Measurements from ENCODE around the gene MAP4. TPM values are rescaled to one million over a fixed set of nuclear protein-coding genes. Genes with fewer than 3 reads are reported as not detected.

Gene MAP4
- total RNA-seq, 6 donors from 2014 or later, result 106 to 199 (median 148) TPM

- 86 to 94% methylated on average over 5 of the region's 5 CpGs for WGBS, 2 donors
- no peaks in the 10 kb centered on the region for H3K4me1 ChIP-seq
- TF ChIP-seq POLR2A (IDR thresholded peaks at IDR 0.05) (no peak), POLR2AphosphoS5 (IDR thresholded peaks at IDR 0.05) (no peak), EP300 (IDR thresholded peaks at IDR 0.05) (no peak), CTCF (IDR thresholded peaks at IDR 0.05) (no peak)
Measured at GRCh38 chr3:47932421-47932820, 83.8 kb downstream of the MAP4 start.

GRCh38 chr3:47930979-47931378, 85.2 kb downstream of the MAP4 start:
- H3K27ac ChIP-seq, result no peak overlapping the region
- WGBS, 2 donors, result 94 to 95% methylated on average over 4 of the region's 4 CpGs
- H3K9me3 ChIP-seq, result no peaks in the 10 kb centered on the region
- no peak for DNase-seq
- no peak for ATAC-seq (ENCODE audit: low FRiP score in 2 of 2)
- no peaks in the 10 kb centered on the region for H3K4me1 ChIP-seq
- no peaks in the 10 kb centered on the region for H3K27me3 ChIP-seq
- no peak overlapping the region for H3K4me3 ChIP-seq
- no peak for TF ChIP-seq POLR2AphosphoS5 (IDR thresholded peaks at IDR 0.05)
- TF ChIP-seq EP300 (IDR thresholded peaks at IDR 0.05), result no peak
- peaks cover 9 to 24% (median 16%) of the 10 kb centered on the region in 4 donors for H3K36me3 ChIP-seq

More at GRCh38 chr3:47932421-47932820, 83.8 kb downstream of the MAP4 start:
- DNase-seq (no peak), ATAC-seq (ENCODE audit: low FRiP score in 2 of 2) (no peak)
- H3K4me3 ChIP-seq, result no peak overlapping the region
- H3K36me3 ChIP-seq, result peaks cover 4 to 9% (median 6%) of the 10 kb centered on the region in 4 donors
- H3K27me3 ChIP-seq, result no peaks in the 10 kb centered on the region
- H3K27ac ChIP-seq, result no peak overlapping the region
- H3K9me3 ChIP-seq, result no peaks in the 10 kb centered on the region

- Histone ChIP-seq H3K27me3 (no peaks in the 10 kb centered on the region), H3K36me3 (peaks cover 19 to 92% (median 47%) of the 10 kb centered on the region in 4 donors), H3K4me1 (no peaks in the 10 kb centered on the region), H3K27ac (no peak overlapping the region), H3K9me3 (no peaks in the 10 kb centered on the region), H3K4me3 (no peak overlapping the region)
- DNase-seq (no peak), ATAC-seq (ENCODE audit: low FRiP score in 2 of 2) (no peak)
- TF ChIP-seq EP300 (IDR thresholded peaks at IDR 0.05) (no peak), POLR2AphosphoS5 (IDR thresholded peaks at IDR 0.05) (no peak), POLR2A (IDR thresholded peaks at IDR 0.05) (no peak), CTCF (IDR thresholded peaks at IDR 0.05) (no peak)
- WGBS, 2 donors, result 98 to 100% methylated on average over 2 of the region's 2 CpGs
Measured at GRCh38 chr3:47916696-47917095, 99.5 kb downstream of the MAP4 start.

DNA sequence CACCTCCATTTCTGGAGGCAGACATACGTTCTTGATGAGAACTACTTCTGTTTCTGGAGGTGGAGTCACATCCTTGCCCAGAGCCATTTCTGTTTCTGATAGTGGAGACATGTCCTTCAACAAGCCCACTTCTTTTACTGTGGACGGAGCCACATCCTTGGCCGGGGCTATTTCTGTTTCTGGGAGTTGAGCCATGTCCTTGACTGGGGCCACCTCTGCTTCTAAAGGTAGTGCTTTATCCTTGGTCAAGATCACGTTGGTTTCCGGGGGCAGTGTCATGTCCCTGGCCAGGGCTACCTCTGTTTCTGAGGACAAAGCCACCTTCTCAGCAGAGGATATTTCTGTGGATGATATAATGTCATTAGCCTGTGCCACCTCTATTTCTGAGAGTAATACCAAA, 100.0 kb downstream of the MAP4 start:
- TF ChIP-seq POLR2AphosphoS5 (IDR thresholded peaks at IDR 0.05), result no peak
- no peak for TF ChIP-seq CTCF (IDR thresholded peaks at IDR 0.05)
- no peak for TF ChIP-seq EP300 (IDR thresholded peaks at IDR 0.05)
- no peak for TF ChIP-seq POLR2A (IDR thresholded peaks at IDR 0.05)
- Histone ChIP-seq H3K9me3 (no peaks in the 10 kb centered on the region), H3K27me3 (no peaks in the 10 kb centered on the region), H3K27ac (no peak overlapping the region), H3K4me1 (no peaks in the 10 kb centered on the region), H3K4me3 (no peak overlapping the region), H3K36me3 (peaks cover 19 to 92% (median 51%) of the 10 kb centered on the region in 4 donors)
- ATAC-seq (ENCODE audit: low FRiP score in 2 of 2) (no peak), DNase-seq (no peak)
- WGBS, 2 donors, result 85% methylated on average over 5 of the region's 5 CpGs

GRCh38 chr3:47912006-47912504, 104.2 kb downstream of the MAP4 start:
- DNase-seq (no peak), ATAC-seq (ENCODE audit: low FRiP score in 2 of 2) (no peak)
- Histone ChIP-seq H3K27ac (no peak overlapping the region), H3K9me3 (no peaks in the 10 kb centered on the region), H3K27me3 (no peaks in the 10 kb centered on the region), H3K4me3 (no peak overlapping the region), H3K36me3 (peaks cover 19 to 87% (median 41%) of the 10 kb centered on the region in 4 donors), H3K4me1 (no peaks in the 10 kb centered on the region)
- WGBS, 2 donors, result 93 to 96% methylated on average over 6 of the region's 6 CpGs
- TF ChIP-seq CTCF (IDR thresholded peaks at IDR 0.05) (no peak), EP300 (IDR thresholded peaks at IDR 0.05) (no peak), POLR2AphosphoS5 (IDR thresholded peaks at IDR 0.05) (no peak), POLR2A (IDR thresholded peaks at IDR 0.05) (no peak)
